Measurements from ENCODE around the gene EPB42. TPM values are rescaled to one million over a fixed set of nuclear protein-coding genes. Genes with fewer than 3 reads are reported as not detected.

EPB42 gene
- polyA plus RNA-seq, 1 donor (not counting 4 experiments of a cell fraction or from before 2014, with no cell fraction given), result not detected

DNA sequence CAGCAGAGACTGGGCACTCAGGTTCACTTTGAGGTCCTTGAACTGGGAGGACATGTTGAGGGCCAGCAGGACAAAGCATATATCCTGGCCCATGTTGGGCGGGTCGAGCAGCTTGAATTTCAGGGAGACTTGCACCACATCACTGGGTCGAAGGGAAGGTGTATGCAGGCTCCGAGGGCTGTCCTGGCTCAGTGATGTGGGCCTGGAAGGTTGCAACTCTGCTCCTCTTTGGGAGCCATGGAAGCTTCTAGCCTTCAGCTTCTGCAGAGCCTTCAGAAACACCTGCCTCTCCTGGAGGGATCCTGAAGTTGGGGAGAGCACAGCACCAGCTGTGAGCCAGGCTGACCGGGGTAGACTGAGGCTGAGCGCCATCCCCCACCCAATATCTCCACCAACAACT lies 14.7 kb upstream of the EPB42 start:
- peaks cover 4% of the 10 kb centered on the region for H3K27me3 ChIP-seq (ENCODE audit: control insufficient read depth, extremely low read depth, insufficient read depth, low read length)
- no peak for DNase-seq (ENCODE audit: low read depth, low spot score)
- H3K9ac ChIP-seq (ENCODE audit: control insufficient read depth, extremely low read depth, insufficient read depth, low read length), result no peak overlapping the region
- no peak overlapping the region for H3K4me3 ChIP-seq (ENCODE audit: control insufficient read depth in 2 of 3, extremely low read depth in 1 of 3, insufficient read depth in 2 of 3, low read depth in 1 of 3, low read length in 3 of 3)
- dilution Hi-C loops (cut with MboI; ENCODE audit: extremely low pct_ligation_motif_present, low sequenced_read_pairs), result no loop called here
- H4K20me1 ChIP-seq (ENCODE audit: control insufficient read depth, extremely low read depth, insufficient read depth, low read length), result no peaks in the 10 kb centered on the region
- peaks cover 6% of the 10 kb centered on the region for H3K4me1 ChIP-seq (ENCODE audit: control insufficient read depth, extremely low read depth, insufficient read depth, low read length)
- H3K36me3 ChIP-seq (ENCODE audit: control insufficient read depth in 2 of 2, extremely low read depth in 1 of 2, insufficient read depth in 2 of 2, low read length in 2 of 2), result no peaks in the 10 kb centered on the region
- H3K79me2 ChIP-seq (ENCODE audit: control insufficient read depth, insufficient read depth, low read length), result no peaks in the 10 kb centered on the region
- no peak overlapping the region for H3K27ac ChIP-seq (ENCODE audit: control insufficient read depth, insufficient read depth, low read length)
- no peak for FAIRE-seq
- H2AFZ ChIP-seq (ENCODE audit: control insufficient read depth, low read length), result no peak overlapping the region
- no peaks in the 10 kb centered on the region for H3K9me3 ChIP-seq (ENCODE audit: control insufficient read depth, low read depth, low read length)
- H3K9me1 ChIP-seq (ENCODE audit: control insufficient read depth, extremely low read depth, insufficient read depth, low read length), result no peaks in the 10 kb centered on the region
- no peak overlapping the region for H3K4me2 ChIP-seq (ENCODE audit: control insufficient read depth, extremely low read depth, insufficient read depth, low read depth, low read length)
- TF ChIP-seq CTCF (optimal IDR thresholded peaks at IDR 0.05 in 1 of 3, IDR thresholded peaks at IDR 0.05 in 1 of 3, conservative IDR thresholded peaks at IDR 0.05 in 1 of 3; ENCODE audit: extremely low read depth in 1 of 3, insufficient read depth in 2 of 3, low read length in 3 of 3) (no peak), EZH2 (IDR thresholded peaks at IDR 0.05; ENCODE audit: low read length) (no peak)

- H4K20me1 ChIP-seq (ENCODE audit: control insufficient read depth, extremely low read depth, insufficient read depth, low read length), result no peaks in the 10 kb centered on the region
- H3K36me3 ChIP-seq (ENCODE audit: control insufficient read depth in 2 of 2, extremely low read depth in 1 of 2, insufficient read depth in 2 of 2, low read length in 2 of 2), result no peaks in the 10 kb centered on the region
- no peak overlapping the region for H3K27ac ChIP-seq (ENCODE audit: control insufficient read depth, insufficient read depth, low read length)
- TF ChIP-seq CTCF (optimal IDR thresholded peaks at IDR 0.05 in 1 of 3, IDR thresholded peaks at IDR 0.05 in 1 of 3, conservative IDR thresholded peaks at IDR 0.05 in 1 of 3; ENCODE audit: extremely low read depth in 1 of 3, insufficient read depth in 2 of 3, low read length in 3 of 3), result no peak
- no peak for TF ChIP-seq EZH2 (IDR thresholded peaks at IDR 0.05; ENCODE audit: low read length)
- H3K79me2 ChIP-seq (ENCODE audit: control insufficient read depth, insufficient read depth, low read length), result no peaks in the 10 kb centered on the region
- no peak overlapping the region for H3K4me2 ChIP-seq (ENCODE audit: control insufficient read depth, extremely low read depth, insufficient read depth, low read depth, low read length)
- H3K9me3 ChIP-seq (ENCODE audit: control insufficient read depth, low read depth, low read length), result no peaks in the 10 kb centered on the region
- dilution Hi-C loops (cut with MboI; ENCODE audit: extremely low pct_ligation_motif_present, low sequenced_read_pairs), result no loop called here
- H3K4me3 ChIP-seq (ENCODE audit: control insufficient read depth in 2 of 3, extremely low read depth in 1 of 3, insufficient read depth in 2 of 3, low read depth in 1 of 3, low read length in 3 of 3), result no peak overlapping the region
- no peak overlapping the region for H3K9ac ChIP-seq (ENCODE audit: control insufficient read depth, extremely low read depth, insufficient read depth, low read length)
- no peaks in the 10 kb centered on the region for H3K27me3 ChIP-seq (ENCODE audit: control insufficient read depth, extremely low read depth, insufficient read depth, low read length)
- H3K9me1 ChIP-seq (ENCODE audit: control insufficient read depth, extremely low read depth, insufficient read depth, low read length), result no peaks in the 10 kb centered on the region
- no peaks in the 10 kb centered on the region for H3K4me1 ChIP-seq (ENCODE audit: control insufficient read depth, extremely low read depth, insufficient read depth, low read length)
- no peak for FAIRE-seq
- DNase-seq (ENCODE audit: low read depth, low spot score), result no peak
- no peak overlapping the region for H2AFZ ChIP-seq (ENCODE audit: control insufficient read depth, low read length)
These were observed 11.6 kb upstream of the EPB42 start for GRCh38 chr15:43232289-43232874.
